Astrocyte of the cerebellum (primary cell): ENCODE data around the gene RER1.

Source experiments
- DNase-seq: peaks from one replicate; pipeline ENCODE4 v3.0.0-alpha.2; 2011; ENCODE audit warnings: low read depth
- H3K4me3 ChIP-seq: 2 replicates; pipeline ENCODE4 v1.5.1; 2011; ENCODE audit warnings: mild to moderate bottlenecking, low read depth, low read length, moderate library complexity
- in situ Hi-C: cut with HindIII; loops from 2 replicates; pipeline ENCODE4 v1.10.0; 2017; ENCODE audit warnings: low sequenced_read_pairs
- TF ChIP-seq, protein P1 (sequence below): IDR thresholded peaks from 2 replicates; pipeline ENCODE4 v1.5.1; 2012; ENCODE audit warnings: low read length, low read depth, moderate library complexity, mild to moderate bottlenecking; ENCODE audit errors: missing control alignments

The RER1 gene

GRCh38 chr1:2425892-2426291 lies 34.3 kb downstream of the RER1 start:
- DNase-seq: no peak
- in situ Hi-C loops: loop anchor here (10.0 kb wide), 2 partner anchors 89 to 139 kb away; no protein-coding TSS in a partner anchor
- TF ChIP-seq, protein P1, sequence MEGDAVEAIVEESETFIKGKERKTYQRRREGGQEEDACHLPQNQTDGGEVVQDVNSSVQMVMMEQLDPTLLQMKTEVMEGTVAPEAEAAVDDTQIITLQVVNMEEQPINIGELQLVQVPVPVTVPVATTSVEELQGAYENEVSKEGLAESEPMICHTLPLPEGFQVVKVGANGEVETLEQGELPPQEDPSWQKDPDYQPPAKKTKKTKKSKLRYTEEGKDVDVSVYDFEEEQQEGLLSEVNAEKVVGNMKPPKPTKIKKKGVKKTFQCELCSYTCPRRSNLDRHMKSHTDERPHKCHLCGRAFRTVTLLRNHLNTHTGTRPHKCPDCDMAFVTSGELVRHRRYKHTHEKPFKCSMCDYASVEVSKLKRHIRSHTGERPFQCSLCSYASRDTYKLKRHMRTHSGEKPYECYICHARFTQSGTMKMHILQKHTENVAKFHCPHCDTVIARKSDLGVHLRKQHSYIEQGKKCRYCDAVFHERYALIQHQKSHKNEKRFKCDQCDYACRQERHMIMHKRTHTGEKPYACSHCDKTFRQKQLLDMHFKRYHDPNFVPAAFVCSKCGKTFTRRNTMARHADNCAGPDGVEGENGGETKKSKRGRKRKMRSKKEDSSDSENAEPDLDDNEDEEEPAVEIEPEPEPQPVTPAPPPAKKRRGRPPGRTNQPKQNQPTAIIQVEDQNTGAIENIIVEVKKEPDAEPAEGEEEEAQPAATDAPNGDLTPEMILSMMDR: no peak
- H3K4me3 ChIP-seq: no peak overlapping the region

DNA sequence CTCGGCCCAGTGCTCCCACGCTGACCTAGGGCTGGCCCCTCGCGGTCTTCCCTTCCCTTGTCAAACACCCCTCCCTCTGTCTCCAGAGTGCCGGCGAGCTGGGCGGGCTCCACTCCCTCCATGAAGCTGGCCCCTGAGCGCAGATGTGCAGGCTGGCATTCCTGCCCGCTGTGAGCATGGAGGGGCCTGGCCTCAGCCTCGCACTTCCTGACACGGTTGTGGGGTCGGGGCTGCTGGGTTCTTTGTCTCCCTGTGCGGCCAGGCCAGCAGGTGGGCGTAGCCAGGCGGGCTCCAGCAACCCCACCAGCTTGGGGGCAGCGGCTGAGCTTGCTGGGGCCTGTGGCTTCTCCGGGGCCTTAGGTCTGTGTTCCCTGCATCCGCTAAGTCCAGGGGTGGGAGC lies 34.9 kb downstream of the RER1 start:
- TF ChIP-seq, protein P1: no peak
- in situ Hi-C loops: loop anchor here (10.0 kb wide), 2 partner anchors 88 to 138 kb away; no protein-coding TSS in a partner anchor
- no peak overlapping the region for H3K4me3 ChIP-seq
- DNase-seq: no peak

GRCh38 chr1:2427051-2427450 lies 35.4 kb downstream of the RER1 start:
- TF ChIP-seq, protein P1: no peak
- no peak for DNase-seq
- in situ Hi-C loops: loop anchor here (10.0 kb wide), 2 partner anchors 88 to 138 kb away; no protein-coding TSS in a partner anchor
- H3K4me3 ChIP-seq: no peak overlapping the region

GRCh38 chr1:2427976-2428375 lies 36.3 kb downstream of the RER1 start:
- no peak for DNase-seq
- no peak overlapping the region for H3K4me3 ChIP-seq

GRCh38 chr1:2428490-2428889 lies 36.8 kb downstream of the RER1 start:
- in situ Hi-C loops: loop anchor here (10.0 kb wide), 2 partner anchors 86 to 136 kb away; no protein-coding TSS in a partner anchor
- no peak overlapping the region for H3K4me3 ChIP-seq
- TF ChIP-seq, protein P1: no peak
- no peak for DNase-seq

More at GRCh38 chr1:2427976-2428375, 36.3 kb downstream of the RER1 start:
- in situ Hi-C loops: loop anchor here (10.0 kb wide), 2 partner anchors 87 to 137 kb away; no protein-coding TSS in a partner anchor
- TF ChIP-seq, protein P1: no peak

- DNase-seq: no peak
- TF ChIP-seq, protein P1: peak; percentile 18
- in situ Hi-C loops: loop anchor here (10.0 kb wide), 2 partner anchors 85 to 135 kb away; no protein-coding TSS in a partner anchor
- H3K4me3 ChIP-seq: no peak overlapping the region
These were observed 38.3 kb downstream of the RER1 start for GRCh38 chr1:2429780-2430591.
